PFSK-1 (cell line): ENCODE measurements around the gene IVD.

Source experiments
- FOXP2 ChIP-seq: optimal IDR thresholded peaks from 2 replicates; pipeline ENCODE3; 2011; ENCODE audit warnings: borderline replicate concordance, control low read depth, inconsistent platforms; ENCODE audit not compliant: insufficient read depth; ENCODE audit errors: extremely low read length, extremely low read depth
- POLR2AphosphoS5 ChIP-seq: IDR thresholded peaks from 2 replicates; pipeline ENCODE4 v1.6.1; 2012; ENCODE audit warnings: low read depth, mild to moderate bottlenecking, control low read depth, low read length, moderate library complexity
- SIN3A ChIP-seq: IDR thresholded peaks from 2 replicates; pipeline ENCODE4 v1.6.1; 2012; ENCODE audit warnings: mild to moderate bottlenecking, low read length, moderate library complexity, borderline replicate concordance; ENCODE audit not compliant: insufficient read depth
- TAF1 ChIP-seq: IDR thresholded peaks from 2 replicates; pipeline ENCODE4 v1.6.1; 2012; ENCODE audit warnings: low read length, control low read depth, borderline replicate concordance; ENCODE audit not compliant: insufficient read depth
- TF ChIP-seq, protein P1 (sequence below), 2 experiments: IDR thresholded peaks; 2 replicates each; pipeline versions ENCODE4 v1.6.1 to v1.8.0; 2011 to 2012; ENCODE audit warnings: low read depth in 2 of 2, low read length in 2 of 2, control low read depth in 1 of 2, inconsistent platforms in 1 of 2, mild to moderate bottlenecking in 1 of 2, moderate library complexity in 1 of 2; ENCODE audit not compliant: insufficient read depth in 1 of 2

DNA sequence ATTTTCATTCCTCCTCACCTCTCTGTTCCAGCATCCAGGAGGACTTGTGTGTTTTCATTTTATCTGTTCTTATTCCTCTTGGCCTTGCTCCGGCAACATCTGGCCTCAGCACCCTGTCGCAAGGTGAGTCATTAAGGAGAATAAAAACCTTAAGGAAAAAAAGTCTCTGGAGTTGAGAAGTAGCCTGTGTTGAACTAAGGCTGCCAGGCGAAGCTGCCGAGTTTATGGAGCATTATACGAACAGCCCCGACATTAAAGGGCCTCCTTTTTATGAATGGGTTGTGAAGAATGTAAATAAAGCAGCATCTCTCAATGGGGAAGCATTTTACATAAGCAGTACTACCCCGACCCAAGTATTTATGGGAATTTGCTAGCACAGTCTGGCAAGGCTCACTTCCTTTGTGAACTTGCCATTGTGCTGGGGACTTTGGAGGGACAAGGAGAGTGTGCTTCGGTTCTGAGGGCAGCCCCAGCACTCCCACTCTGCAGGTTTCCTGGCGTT, 39.9 kb downstream of the IVD start:
- peak; percentile 73; the same call in 1 of the 2 replicates for TF ChIP-seq POLR2AphosphoS5
- TF ChIP-seq, protein P1, sequence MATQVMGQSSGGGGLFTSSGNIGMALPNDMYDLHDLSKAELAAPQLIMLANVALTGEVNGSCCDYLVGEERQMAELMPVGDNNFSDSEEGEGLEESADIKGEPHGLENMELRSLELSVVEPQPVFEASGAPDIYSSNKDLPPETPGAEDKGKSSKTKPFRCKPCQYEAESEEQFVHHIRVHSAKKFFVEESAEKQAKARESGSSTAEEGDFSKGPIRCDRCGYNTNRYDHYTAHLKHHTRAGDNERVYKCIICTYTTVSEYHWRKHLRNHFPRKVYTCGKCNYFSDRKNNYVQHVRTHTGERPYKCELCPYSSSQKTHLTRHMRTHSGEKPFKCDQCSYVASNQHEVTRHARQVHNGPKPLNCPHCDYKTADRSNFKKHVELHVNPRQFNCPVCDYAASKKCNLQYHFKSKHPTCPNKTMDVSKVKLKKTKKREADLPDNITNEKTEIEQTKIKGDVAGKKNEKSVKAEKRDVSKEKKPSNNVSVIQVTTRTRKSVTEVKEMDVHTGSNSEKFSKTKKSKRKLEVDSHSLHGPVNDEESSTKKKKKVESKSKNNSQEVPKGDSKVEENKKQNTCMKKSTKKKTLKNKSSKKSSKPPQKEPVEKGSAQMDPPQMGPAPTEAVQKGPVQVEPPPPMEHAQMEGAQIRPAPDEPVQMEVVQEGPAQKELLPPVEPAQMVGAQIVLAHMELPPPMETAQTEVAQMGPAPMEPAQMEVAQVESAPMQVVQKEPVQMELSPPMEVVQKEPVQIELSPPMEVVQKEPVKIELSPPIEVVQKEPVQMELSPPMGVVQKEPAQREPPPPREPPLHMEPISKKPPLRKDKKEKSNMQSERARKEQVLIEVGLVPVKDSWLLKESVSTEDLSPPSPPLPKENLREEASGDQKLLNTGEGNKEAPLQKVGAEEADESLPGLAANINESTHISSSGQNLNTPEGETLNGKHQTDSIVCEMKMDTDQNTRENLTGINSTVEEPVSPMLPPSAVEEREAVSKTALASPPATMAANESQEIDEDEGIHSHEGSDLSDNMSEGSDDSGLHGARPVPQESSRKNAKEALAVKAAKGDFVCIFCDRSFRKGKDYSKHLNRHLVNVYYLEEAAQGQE (IDR thresholded peaks at IDR 0.05; ENCODE audit: insufficient read depth in 1 of 2, low read depth in 2 of 2, low read length in 2 of 2) = 0 out of 4 replicates have a peak, but pooled peaks of 1 of the 2 experiments have one; percentile 33
- peak; percentile 55; the same call in 1 of the 2 replicates for TF ChIP-seq SIN3A
- TF ChIP-seq TAF1 = peak; percentile 83; the same call in 1 of the 2 replicates
- TF ChIP-seq FOXP2 = no peak
